Heart left ventricle (tissue), 13 donors: Measurements from ENCODE around the gene DEFB131B.

Source experiments
- CTCF ChIP-seq, 12 donors: fragments of 200-600 bp; sonication (generic) in 4 of 12; IDR thresholded peaks; one replicate each; pipeline versions ENCODE4 v1.5.0 to v1.8.0; 2018 to 2022; ENCODE audit warnings: antibody characterized with exemption in 12 of 12, mild to moderate bottlenecking in 5 of 12
- POLR2A ChIP-seq, 2 donors: fragments of 450-650 bp; IDR thresholded peaks; one replicate each; pipeline ENCODE4 v1.6.1; 2017; ENCODE audit warnings: antibody characterized with exemption in 2 of 2, mild to moderate bottlenecking in 2 of 2, moderate library complexity in 2 of 2
- donor health status: ischemic (EF 13 %, LVEDD 7.1; RV severe dilation, severe dysfunction).
- donor health status: DM: no; HTN: yes; CAD: no.
- donor health status: DM: no; HTN: no; CAD: no.
- donor health status: ischemic (EF 25% LVEDD 6.9; RV normal size, moderate dysfunction).
- donor health status: ischemic (EF 25% LVEDD 5.7; RV mildly dilated, moderate dysfunction).
- donor health status: ischemic (EF 35%, LVEDD 5.7; RV mildly dilated, moderate dysfunction).
- donor health status: nonischemic (EF 11% LVEDD 7.7; RV severe dilation, severe dysfunction).
- donor health status: DM: yes; HTN: yes; CAD: no.
- donor health status: PGD.
- donor health status: ischemic (EF 29% LVEDD 5.4; RV normal size, mild dysfunction).
- donor health status: nonischemic (EF 23%, LVEDD 6.1; RV moderate dilation, normal function).

GRCh38 chr11:71908218-71908617 lies 30.0 kb downstream of the DEFB131B start:
- TF ChIP-seq CTCF (IDR thresholded peaks at IDR 0.05) = no peak
- TF ChIP-seq POLR2A (IDR thresholded peaks at IDR 0.05) = no peak
